ENCODE measurements around the gene PDE4D. TPM values are rescaled to one million over a fixed set of nuclear protein-coding genes. Genes with fewer than 3 reads are reported as not detected.

PDE4D gene
- total RNA-seq, 1 experiment from 2014 or later, result 2.4 TPM

DNA sequence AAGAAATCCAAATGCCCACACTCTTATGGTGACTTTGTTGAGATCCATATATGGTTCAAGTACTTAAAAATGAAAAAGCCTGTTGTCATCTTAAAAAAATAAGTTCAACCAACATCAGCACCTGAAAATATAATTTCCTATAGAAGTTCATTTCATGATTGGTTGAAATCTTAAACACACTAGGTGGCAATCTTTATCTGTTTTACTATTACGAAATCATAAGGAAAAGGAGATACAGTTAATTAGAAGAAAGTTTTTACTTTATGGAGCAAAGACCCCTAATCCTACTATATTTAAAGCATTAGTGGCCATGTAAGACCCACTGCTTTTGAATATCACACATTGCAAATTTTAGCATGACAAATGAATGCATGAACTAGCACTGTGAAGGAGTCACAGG, 694.7 kb downstream of the PDE4D start:
- intact Hi-C loops (cut with micrococcal nuclease; ENCODE audit: unreplicated experiment), result no loop called here

DNA sequence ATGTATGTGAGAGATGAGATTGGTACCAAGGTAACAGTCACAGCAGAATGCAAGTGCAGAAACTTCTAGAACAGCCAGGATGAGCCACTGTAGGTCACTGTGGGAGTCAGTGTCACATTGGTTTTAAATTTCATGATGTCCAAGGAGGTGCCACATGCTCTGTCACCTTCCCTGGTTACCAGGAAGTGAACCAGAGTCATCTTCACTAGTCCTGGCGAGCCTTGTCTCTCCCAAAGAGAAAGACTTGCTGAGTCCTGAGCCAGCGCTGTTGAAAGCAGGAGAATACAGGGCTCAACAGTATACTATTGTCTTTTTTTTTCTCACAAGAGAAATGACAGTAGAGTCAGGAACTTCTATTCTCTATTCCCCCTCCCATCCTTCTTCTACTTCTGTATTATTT, 695.2 kb downstream of the PDE4D start:
- ATAC-seq (no peak), DNase-seq (ENCODE audit: low read depth, low spot score) (no peak)
- Histone ChIP-seq H3K9me3 (ENCODE audit: control insufficient read depth, insufficient read depth, low read depth, low read length) (peaks cover 3% of the 10 kb centered on the region; the same call in 1 of the 2 replicates), H3K27ac (ENCODE audit: low read length) (no peak overlapping the region), H3K36me3 (ENCODE audit: control insufficient read depth, insufficient read depth, low read length) (no peaks in the 10 kb centered on the region), H3K4me3 (ENCODE audit: low read depth in 2 of 2, low read length in 2 of 2) (no peak overlapping the region), H3K4me1 (ENCODE audit: control insufficient read depth, insufficient read depth, low read length) (no peaks in the 10 kb centered on the region), H3K27me3 (ENCODE audit: control insufficient read depth, insufficient read depth, low read length) (no peaks in the 10 kb centered on the region)
- ChIA-PET CTCF (no interaction called here), POLR2A (no interaction called here)
- in situ Hi-C loops (cut with HindIII; ENCODE audit: low pct_unique_long_range_greater_than_20kb, low sequenced_read_pairs) (no loop called here), intact Hi-C loops (cut with micrococcal nuclease; ENCODE audit: unreplicated experiment) (no loop called here)
- TF ChIP-seq, protein P1, sequence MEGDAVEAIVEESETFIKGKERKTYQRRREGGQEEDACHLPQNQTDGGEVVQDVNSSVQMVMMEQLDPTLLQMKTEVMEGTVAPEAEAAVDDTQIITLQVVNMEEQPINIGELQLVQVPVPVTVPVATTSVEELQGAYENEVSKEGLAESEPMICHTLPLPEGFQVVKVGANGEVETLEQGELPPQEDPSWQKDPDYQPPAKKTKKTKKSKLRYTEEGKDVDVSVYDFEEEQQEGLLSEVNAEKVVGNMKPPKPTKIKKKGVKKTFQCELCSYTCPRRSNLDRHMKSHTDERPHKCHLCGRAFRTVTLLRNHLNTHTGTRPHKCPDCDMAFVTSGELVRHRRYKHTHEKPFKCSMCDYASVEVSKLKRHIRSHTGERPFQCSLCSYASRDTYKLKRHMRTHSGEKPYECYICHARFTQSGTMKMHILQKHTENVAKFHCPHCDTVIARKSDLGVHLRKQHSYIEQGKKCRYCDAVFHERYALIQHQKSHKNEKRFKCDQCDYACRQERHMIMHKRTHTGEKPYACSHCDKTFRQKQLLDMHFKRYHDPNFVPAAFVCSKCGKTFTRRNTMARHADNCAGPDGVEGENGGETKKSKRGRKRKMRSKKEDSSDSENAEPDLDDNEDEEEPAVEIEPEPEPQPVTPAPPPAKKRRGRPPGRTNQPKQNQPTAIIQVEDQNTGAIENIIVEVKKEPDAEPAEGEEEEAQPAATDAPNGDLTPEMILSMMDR (IDR thresholded peaks at IDR 0.05), result no peak
- TF ChIP-seq POLR2AphosphoS5 (IDR thresholded peaks at IDR 0.05; ENCODE audit: low read depth, low read length) (no peak), SIN3A (IDR thresholded peaks at IDR 0.05; ENCODE audit: borderline replicate concordance, insufficient read depth, low read depth, low read length) (no peak), TCF7L2 (IDR thresholded peaks at IDR 0.05; ENCODE audit: low read depth, low read length) (no peak)
- TF ChIP-seq, protein P2, sequence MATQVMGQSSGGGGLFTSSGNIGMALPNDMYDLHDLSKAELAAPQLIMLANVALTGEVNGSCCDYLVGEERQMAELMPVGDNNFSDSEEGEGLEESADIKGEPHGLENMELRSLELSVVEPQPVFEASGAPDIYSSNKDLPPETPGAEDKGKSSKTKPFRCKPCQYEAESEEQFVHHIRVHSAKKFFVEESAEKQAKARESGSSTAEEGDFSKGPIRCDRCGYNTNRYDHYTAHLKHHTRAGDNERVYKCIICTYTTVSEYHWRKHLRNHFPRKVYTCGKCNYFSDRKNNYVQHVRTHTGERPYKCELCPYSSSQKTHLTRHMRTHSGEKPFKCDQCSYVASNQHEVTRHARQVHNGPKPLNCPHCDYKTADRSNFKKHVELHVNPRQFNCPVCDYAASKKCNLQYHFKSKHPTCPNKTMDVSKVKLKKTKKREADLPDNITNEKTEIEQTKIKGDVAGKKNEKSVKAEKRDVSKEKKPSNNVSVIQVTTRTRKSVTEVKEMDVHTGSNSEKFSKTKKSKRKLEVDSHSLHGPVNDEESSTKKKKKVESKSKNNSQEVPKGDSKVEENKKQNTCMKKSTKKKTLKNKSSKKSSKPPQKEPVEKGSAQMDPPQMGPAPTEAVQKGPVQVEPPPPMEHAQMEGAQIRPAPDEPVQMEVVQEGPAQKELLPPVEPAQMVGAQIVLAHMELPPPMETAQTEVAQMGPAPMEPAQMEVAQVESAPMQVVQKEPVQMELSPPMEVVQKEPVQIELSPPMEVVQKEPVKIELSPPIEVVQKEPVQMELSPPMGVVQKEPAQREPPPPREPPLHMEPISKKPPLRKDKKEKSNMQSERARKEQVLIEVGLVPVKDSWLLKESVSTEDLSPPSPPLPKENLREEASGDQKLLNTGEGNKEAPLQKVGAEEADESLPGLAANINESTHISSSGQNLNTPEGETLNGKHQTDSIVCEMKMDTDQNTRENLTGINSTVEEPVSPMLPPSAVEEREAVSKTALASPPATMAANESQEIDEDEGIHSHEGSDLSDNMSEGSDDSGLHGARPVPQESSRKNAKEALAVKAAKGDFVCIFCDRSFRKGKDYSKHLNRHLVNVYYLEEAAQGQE (IDR thresholded peaks at IDR 0.05; ENCODE audit: insufficient read depth in 1 of 2, low read depth in 2 of 2, low read length in 1 of 2), result no peak
- BruUV-seq (replicated peaks), result no TSS peak

More for the DNA sequence above, 694.7 kb downstream of the PDE4D start:
- H3K4me1 ChIP-seq (ENCODE audit: control insufficient read depth, insufficient read depth, low read length), result no peaks in the 10 kb centered on the region
- no peak overlapping the region for H3K4me3 ChIP-seq (ENCODE audit: low read depth in 2 of 2, low read length in 2 of 2)
- DNase-seq (ENCODE audit: low read depth, low spot score), result no peak
- no peak for TF ChIP-seq POLR2AphosphoS5 (IDR thresholded peaks at IDR 0.05; ENCODE audit: low read depth, low read length)
- TF ChIP-seq, protein P1 (IDR thresholded peaks at IDR 0.05), result no peak
- TF ChIP-seq, protein P2 (IDR thresholded peaks at IDR 0.05; ENCODE audit: insufficient read depth in 1 of 2, low read depth in 2 of 2, low read length in 1 of 2), result no peak
- no peak for TF ChIP-seq TCF7L2 (IDR thresholded peaks at IDR 0.05; ENCODE audit: low read depth, low read length)
- TF ChIP-seq SIN3A (IDR thresholded peaks at IDR 0.05; ENCODE audit: borderline replicate concordance, insufficient read depth, low read depth, low read length), result no peak
- H3K27ac ChIP-seq (ENCODE audit: low read length), result no peak overlapping the region
- BruUV-seq (replicated peaks), result no TSS peak
- ATAC-seq, result no peak
- H3K36me3 ChIP-seq (ENCODE audit: control insufficient read depth, insufficient read depth, low read length), result no peaks in the 10 kb centered on the region
- in situ Hi-C loops (cut with HindIII; ENCODE audit: low pct_unique_long_range_greater_than_20kb, low sequenced_read_pairs), result no loop called here
- ChIA-PET CTCF (no interaction called here), POLR2A (no interaction called here)
- H3K9me3 ChIP-seq (ENCODE audit: control insufficient read depth, insufficient read depth, low read depth, low read length), result peaks cover 3% of the 10 kb centered on the region; the same call in 1 of the 2 replicates
- H3K27me3 ChIP-seq (ENCODE audit: control insufficient read depth, insufficient read depth, low read length), result no peaks in the 10 kb centered on the region
